Gastrocnemius medialis (tissue), 4 donors: ENCODE measurements around the gene SOX15.

Source experiments
- POLR2A ChIP-seq, 2 donors: fragments of 450-650 bp; IDR thresholded peaks; one replicate each; pipeline ENCODE4 v1.6.1; 2017; ENCODE audit warnings: antibody characterized with exemption in 2 of 2, mild to moderate bottlenecking in 2 of 2, moderate library complexity in 2 of 2
- TF ChIP-seq, protein P1 (sequence below), 5 experiments: fragments of 450-650 bp in 3 of 5; fragments of 200-600 bp in 2 of 5; sonication (generic) in 2 of 5; IDR thresholded peaks in 4 of 5; conservative IDR thresholded peaks in 1 of 5; 1 replicate in 4 of 5; 2 replicates in 1 of 5; pipeline ENCODE4 v1.5.1; 2016 to 2019; ENCODE audit warnings: antibody characterized with exemption in 5 of 5, mild to moderate bottlenecking in 3 of 5, moderate library complexity in 3 of 5

DNA sequence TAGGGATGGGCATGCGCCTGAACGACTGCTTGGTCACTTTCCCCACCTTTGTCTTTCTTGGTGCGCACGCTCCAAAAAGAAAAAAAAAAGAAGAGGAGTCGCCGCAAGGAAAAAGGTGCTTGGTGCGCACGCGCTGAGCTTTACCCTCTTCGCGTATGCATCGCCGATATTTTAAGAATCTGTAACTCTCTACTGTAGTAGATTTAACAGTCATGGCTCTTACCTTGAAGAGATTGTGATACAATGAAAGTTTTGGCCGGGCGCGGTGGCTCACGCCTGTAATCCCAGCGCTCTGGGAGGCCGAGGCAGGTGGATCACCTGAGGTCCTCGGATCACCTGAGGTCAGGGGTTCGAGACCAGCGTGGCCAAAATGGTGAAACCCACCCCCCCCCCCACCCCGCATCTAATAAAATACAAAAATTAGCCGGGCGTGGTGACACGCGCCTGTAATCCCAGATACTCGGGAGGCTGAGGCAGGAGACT is 25.4 kb upstream of the SOX15 start:
- TF ChIP-seq POLR2A (IDR thresholded peaks at IDR 0.05) = no peak
- TF ChIP-seq, protein P1, sequence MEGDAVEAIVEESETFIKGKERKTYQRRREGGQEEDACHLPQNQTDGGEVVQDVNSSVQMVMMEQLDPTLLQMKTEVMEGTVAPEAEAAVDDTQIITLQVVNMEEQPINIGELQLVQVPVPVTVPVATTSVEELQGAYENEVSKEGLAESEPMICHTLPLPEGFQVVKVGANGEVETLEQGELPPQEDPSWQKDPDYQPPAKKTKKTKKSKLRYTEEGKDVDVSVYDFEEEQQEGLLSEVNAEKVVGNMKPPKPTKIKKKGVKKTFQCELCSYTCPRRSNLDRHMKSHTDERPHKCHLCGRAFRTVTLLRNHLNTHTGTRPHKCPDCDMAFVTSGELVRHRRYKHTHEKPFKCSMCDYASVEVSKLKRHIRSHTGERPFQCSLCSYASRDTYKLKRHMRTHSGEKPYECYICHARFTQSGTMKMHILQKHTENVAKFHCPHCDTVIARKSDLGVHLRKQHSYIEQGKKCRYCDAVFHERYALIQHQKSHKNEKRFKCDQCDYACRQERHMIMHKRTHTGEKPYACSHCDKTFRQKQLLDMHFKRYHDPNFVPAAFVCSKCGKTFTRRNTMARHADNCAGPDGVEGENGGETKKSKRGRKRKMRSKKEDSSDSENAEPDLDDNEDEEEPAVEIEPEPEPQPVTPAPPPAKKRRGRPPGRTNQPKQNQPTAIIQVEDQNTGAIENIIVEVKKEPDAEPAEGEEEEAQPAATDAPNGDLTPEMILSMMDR (IDR thresholded peaks at IDR 0.05 in 4 of 5, conservative IDR thresholded peaks at IDR 0.05 in 1 of 5) = no peak
